KOPT-K1 (cell line): ENCODE data around the gene CEACAM3.

Experiments
- H3K27ac ChIP-seq: fragments of 200-600 bp; sonication (generic); 2 replicates; pipeline ENCODE4 v1.5.1; 2016; ENCODE audit warnings: antibody characterized with exemption, mild to moderate bottlenecking, low read depth, low read length; ENCODE audit not compliant: poor library complexity, severe bottlenecking
- H3K36me3 ChIP-seq: fragments of 200-600 bp; sonication (generic); 2 replicates; pipeline ENCODE4 v1.5.1; 2017; ENCODE audit warnings: antibody characterized with exemption, mild to moderate bottlenecking, low read length, moderate library complexity; ENCODE audit not compliant: insufficient read depth
- H3K9me3 ChIP-seq: fragments of 200-600 bp; sonication (generic); 2 replicates; pipeline ENCODE4 v1.5.1; 2017; ENCODE audit warnings: antibody characterized with exemption, low read length, mild to moderate bottlenecking; ENCODE audit not compliant: insufficient read depth, poor library complexity, severe bottlenecking

Gene CEACAM3

GRCh38 chr19:41808663-41809566, 12.5 kb downstream of the CEACAM3 start:
- Histone ChIP-seq H3K27ac (no peak overlapping the region), H3K9me3 (no peaks in the 10 kb centered on the region), H3K36me3 (no peaks in the 10 kb centered on the region)

GRCh38 chr19:41810301-41810700, 13.9 kb downstream of the CEACAM3 start:
- Histone ChIP-seq H3K36me3 (no peaks in the 10 kb centered on the region), H3K27ac (no peak overlapping the region), H3K9me3 (no peaks in the 10 kb centered on the region)

- H3K27ac ChIP-seq: no peak overlapping the region
- H3K36me3 ChIP-seq: no peaks in the 10 kb centered on the region
- H3K9me3 ChIP-seq: no peaks in the 10 kb centered on the region
These were observed 14.6 kb downstream of the CEACAM3 start for GRCh38 chr19:41811036-41811435.

DNA sequence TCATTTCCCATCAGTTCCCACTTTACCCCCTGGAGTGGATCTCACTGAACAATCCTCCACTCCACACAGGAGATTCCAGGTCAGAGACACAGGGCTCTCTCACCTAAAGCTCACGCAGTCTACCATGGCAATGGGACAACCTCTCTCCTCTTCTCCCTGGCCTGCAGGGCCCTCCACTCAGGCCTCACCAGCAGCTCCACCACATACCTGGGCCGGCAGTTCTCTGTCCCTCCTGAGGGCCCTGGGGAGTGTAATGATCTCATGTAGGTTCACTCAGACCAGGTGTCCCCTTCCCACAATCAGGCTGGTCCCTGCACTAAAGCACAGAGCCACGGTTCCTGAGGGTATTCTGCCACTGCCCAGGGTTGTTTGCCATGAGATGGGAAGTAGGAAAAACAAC, 15.6 kb downstream of the CEACAM3 start:
- H3K27ac ChIP-seq: no peak overlapping the region
- H3K9me3 ChIP-seq: no peaks in the 10 kb centered on the region
- no peaks in the 10 kb centered on the region for H3K36me3 ChIP-seq

DNA sequence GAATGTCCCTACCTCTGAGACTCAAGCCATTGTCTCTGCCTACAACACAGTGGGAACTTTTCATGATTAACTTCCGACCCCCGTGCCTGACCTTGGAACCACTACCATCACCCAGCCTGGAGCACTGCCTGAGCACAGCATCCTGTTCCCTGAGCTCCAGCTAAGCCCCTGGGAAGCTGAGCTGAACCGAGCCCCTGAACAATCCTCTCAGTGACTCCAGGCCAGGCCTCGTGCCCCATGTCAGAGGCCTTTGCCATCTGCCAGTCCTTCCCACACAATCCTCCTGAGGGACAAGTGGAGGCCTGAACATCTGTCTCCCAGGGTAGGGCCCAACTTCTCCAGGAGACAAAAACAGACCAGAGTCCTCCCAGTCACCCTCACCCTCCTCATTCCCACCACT, 17.5 kb downstream of the CEACAM3 start:
- Histone ChIP-seq H3K36me3 (no peaks in the 10 kb centered on the region), H3K27ac (no peak overlapping the region), H3K9me3 (no peaks in the 10 kb centered on the region)

DNA sequence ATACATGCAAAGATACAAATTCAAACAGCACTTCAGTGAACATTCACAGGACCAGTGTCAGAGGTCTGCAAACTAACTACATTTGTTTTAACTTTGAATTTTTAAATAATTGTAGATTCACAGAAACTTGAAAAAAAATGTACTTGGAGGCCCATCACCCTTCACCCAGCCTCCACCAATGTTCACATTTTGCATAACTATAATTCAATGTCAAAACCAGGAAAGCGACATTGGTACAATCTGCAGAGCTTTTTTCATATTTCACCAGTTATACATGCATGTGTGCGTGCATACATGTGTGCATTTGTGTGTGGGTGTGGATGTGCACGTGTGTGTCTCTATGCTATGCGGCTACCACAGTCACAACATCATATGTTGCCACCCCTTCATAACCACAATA, 18.9 kb downstream of the CEACAM3 start:
- Histone ChIP-seq H3K36me3 (no peaks in the 10 kb centered on the region), H3K27ac (no peak overlapping the region), H3K9me3 (no peaks in the 10 kb centered on the region)

DNA sequence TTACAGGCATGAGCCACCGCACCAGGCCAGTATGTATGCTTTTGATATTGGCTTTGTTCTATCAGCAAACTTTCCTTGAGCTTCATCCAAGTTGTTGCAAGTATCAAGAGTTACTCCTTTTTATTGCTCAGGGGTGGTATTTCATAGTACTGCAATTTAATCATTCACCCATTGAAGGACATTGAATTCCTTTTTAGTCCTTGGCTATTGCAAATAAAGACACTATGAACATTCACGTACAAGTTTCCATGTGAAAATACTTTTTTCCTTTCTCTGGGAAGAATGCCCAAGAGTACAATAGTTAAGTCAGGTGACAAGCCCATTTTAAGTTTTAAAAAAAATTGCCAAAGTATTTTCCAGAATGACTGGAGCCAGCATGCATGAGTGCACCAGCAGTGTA, 20.4 kb downstream of the CEACAM3 start:
- Histone ChIP-seq H3K27ac (no peak overlapping the region), H3K9me3 (no peaks in the 10 kb centered on the region), H3K36me3 (no peaks in the 10 kb centered on the region)

- Histone ChIP-seq H3K9me3 (no peaks in the 10 kb centered on the region), H3K36me3 (no peaks in the 10 kb centered on the region), H3K27ac (no peak overlapping the region)
These were observed 24.8 kb downstream of the CEACAM3 start for GRCh38 chr19:41821003-41821735.

GRCh38 chr19:41837981-41838708, 41.8 kb downstream of the CEACAM3 start:
- H3K36me3 ChIP-seq: no peaks in the 10 kb centered on the region
- H3K27ac ChIP-seq: no peak overlapping the region
- H3K9me3 ChIP-seq: no peaks in the 10 kb centered on the region

DNA sequence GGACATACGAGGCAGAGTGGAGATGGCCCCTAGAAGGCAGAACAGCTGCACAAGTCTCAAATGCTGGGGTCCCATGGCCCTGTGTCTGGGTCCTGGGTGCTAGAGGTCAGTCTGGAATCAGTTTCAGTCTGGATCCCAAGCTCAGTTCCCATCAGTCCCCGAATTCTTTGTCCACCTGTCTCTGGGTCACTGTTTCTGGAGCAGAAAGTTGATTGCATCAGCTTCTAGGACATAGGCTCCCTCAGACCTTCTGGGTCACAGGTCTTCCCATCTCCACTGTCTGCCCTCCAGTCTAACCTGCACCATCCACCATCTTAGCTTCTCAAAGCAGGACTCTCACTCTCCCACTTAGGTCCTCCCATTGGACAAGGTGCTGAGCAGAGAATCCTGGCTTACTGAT, 42.8 kb downstream of the CEACAM3 start:
- Histone ChIP-seq H3K36me3 (no peaks in the 10 kb centered on the region), H3K9me3 (no peaks in the 10 kb centered on the region), H3K27ac (no peak overlapping the region)

DNA sequence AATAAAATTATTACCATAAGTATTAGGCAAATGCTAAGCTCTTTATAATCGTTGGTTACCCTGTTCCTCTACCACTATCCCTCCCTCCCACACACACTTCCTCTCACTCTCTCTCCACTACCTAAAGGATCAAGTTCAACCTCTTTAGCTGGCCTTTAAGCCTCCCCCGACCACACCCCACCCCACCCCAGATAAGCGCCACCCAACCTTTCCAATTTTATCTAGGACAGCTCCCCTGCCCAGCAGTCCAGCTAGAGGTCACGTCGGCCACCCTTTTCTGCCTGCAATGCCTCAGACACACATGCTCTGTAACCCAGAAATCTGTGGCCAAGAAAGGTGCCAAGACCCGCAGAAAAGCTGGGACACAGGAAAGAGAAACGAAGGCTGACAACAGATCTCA, 47.0 kb downstream of the CEACAM3 start:
- Histone ChIP-seq H3K27ac (no peak overlapping the region), H3K36me3 (no peaks in the 10 kb centered on the region), H3K9me3 (no peaks in the 10 kb centered on the region)

GRCh38 chr19:41844601-41845000, 48.2 kb downstream of the CEACAM3 start, which contains the start of gene LYPD4:
Gene LYPD4 (minus strand): TSS chr19:41844683. CDS start chr19:41839285, 5,398 bp downstream.
- Histone ChIP-seq H3K27ac (no peak within 1 kb of the TSS), H3K9me3 (no peaks in the 10 kb centered on the region)

GRCh38 chr19:41845001-41845050, 48.4 kb downstream of the CEACAM3 start, which contains the start of gene DMRTC2:
Gene DMRTC2 (plus strand): TSS chr19:41845042. CDS start chr19:41847429, 2,387 bp downstream.
- Histone ChIP-seq H3K36me3 (no peaks in the 10 kb centered on the region), H3K27ac (no peak within 1 kb of the TSS), H3K9me3 (no peaks in the 10 kb centered on the region)

More at GRCh38 chr19:41844601-41845000, 48.2 kb downstream of the CEACAM3 start, which contains the start of gene LYPD4:
- H3K36me3 ChIP-seq: no peaks in the 10 kb centered on the region

DNA sequence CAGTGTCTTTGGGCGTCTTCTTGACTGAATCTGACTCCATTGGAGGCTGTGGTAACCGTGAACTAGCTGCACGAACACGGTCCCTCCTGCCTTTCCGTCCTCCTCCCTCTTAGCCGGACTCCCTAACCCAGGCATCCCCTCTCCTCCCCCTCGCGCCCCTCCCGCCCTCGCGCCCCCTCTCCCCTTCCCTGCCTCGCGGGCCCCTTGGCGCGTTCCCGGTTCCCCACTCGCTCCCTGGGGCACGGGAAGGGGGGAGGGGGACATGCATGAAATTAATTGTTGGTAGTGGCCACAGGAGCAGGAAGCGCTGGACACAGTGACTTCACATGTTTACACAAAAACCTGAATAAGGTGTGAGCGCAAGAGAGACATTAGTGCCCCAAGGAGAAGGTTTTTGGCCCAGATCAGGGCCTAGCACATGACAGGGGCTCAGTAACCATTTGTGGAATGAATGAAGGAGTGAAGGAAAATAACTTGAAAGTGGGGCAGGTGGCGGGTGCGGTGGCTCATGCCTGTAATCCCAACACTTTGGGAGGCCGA, 48.7 kb downstream of the CEACAM3 start:
- H3K9me3 ChIP-seq: no peaks in the 10 kb centered on the region
- H3K27ac ChIP-seq: no peak overlapping the region

More for the DNA sequence above, 48.7 kb downstream of the CEACAM3 start:
- no peaks in the 10 kb centered on the region for H3K36me3 ChIP-seq
